Measurements from ENCODE around the gene EYA3. TPM values are rescaled to one million over a fixed set of nuclear protein-coding genes. Genes with fewer than 3 reads are reported as not detected.
A peak's percentile ranks its signal among the peaks of the same experiment; 100 is the strongest.

Gene EYA3
- total and polyA plus RNA-seq, 8 donors: 22.9 to 33.0 (median 29.1) TPM

- peaks cover 0 to 13% of the 10 kb centered on the region in 2 donors for H3K4me1 ChIP-seq
- TF ChIP-seq, protein P1, sequence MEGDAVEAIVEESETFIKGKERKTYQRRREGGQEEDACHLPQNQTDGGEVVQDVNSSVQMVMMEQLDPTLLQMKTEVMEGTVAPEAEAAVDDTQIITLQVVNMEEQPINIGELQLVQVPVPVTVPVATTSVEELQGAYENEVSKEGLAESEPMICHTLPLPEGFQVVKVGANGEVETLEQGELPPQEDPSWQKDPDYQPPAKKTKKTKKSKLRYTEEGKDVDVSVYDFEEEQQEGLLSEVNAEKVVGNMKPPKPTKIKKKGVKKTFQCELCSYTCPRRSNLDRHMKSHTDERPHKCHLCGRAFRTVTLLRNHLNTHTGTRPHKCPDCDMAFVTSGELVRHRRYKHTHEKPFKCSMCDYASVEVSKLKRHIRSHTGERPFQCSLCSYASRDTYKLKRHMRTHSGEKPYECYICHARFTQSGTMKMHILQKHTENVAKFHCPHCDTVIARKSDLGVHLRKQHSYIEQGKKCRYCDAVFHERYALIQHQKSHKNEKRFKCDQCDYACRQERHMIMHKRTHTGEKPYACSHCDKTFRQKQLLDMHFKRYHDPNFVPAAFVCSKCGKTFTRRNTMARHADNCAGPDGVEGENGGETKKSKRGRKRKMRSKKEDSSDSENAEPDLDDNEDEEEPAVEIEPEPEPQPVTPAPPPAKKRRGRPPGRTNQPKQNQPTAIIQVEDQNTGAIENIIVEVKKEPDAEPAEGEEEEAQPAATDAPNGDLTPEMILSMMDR (IDR thresholded peaks at IDR 0.05): no peak
- ATAC-seq: no peak
Measured at GRCh38 chr1:27980216-27980845, 108.1 kb downstream of the EYA3 start.

DNA sequence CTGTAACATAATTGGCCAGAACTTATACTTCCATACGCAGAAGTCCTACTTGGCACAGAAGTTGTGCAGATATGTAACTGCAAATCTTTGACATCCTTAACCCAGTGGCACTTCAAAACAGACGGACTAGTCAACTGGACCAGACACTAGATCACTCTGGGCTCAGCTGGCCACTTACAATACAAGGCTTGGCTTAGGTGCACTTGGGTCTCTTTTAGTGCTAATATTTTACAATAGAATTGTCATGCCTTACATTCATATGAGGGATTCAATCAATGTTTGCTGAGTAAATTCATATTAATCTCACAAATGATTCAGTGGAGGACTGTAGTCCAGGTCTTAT lies 108.6 kb downstream of the EYA3 start:
- DNase-seq (no peak), ATAC-seq (no peak)
- Histone ChIP-seq H3K9me3 (no peaks in the 10 kb centered on the region), H3K4me1 (peaks cover 0 to 13% of the 10 kb centered on the region in 2 donors), H3K27ac (peak overlapping the region in 1 of 2 donors; percentile 1), H3K27me3 (no peaks in the 10 kb centered on the region), H3K36me3 (peaks cover 0 to 38% of the 10 kb centered on the region in 2 donors), H3K4me3 (no peak overlapping the region)
- intact Hi-C loops (cut with DNase I): loop anchor here in 1 of 2 donors (2.0 kb wide), 1 partner anchor 121 kb away; no protein-coding TSS in a partner anchor
- TF ChIP-seq, protein P1 (IDR thresholded peaks at IDR 0.05): no peak

More at GRCh38 chr1:27980216-27980845, 108.1 kb downstream of the EYA3 start:
- Histone ChIP-seq H3K36me3 (peaks cover 0 to 39% of the 10 kb centered on the region in 2 donors), H3K4me3 (no peak overlapping the region), H3K27ac (no peak overlapping the region), H3K9me3 (no peaks in the 10 kb centered on the region), H3K27me3 (no peaks in the 10 kb centered on the region)
- no peak for DNase-seq
- intact Hi-C loops (cut with DNase I): loop anchor here in 1 of 2 donors (2.0 kb wide), 1 partner anchor 122 kb away; no protein-coding TSS in a partner anchor

- intact Hi-C loops (cut with DNase I): no loop called here
- DNase-seq (peak in 2 of 4 donors; percentile 31 to 72), ATAC-seq (peak; percentile 89)
- peak overlapping the region in 1 of 2 donors; percentile 1 for H3K27ac ChIP-seq
- TF ChIP-seq, protein P1 (IDR thresholded peaks at IDR 0.05): peak in 1 of 2 donors; percentile 43
- H3K27me3 ChIP-seq: no peaks in the 10 kb centered on the region
- H3K4me1 ChIP-seq: peaks cover 0 to 13% of the 10 kb centered on the region in 2 donors
- H3K36me3 ChIP-seq: peaks cover 0 to 43% of the 10 kb centered on the region in 2 donors
- no peak overlapping the region for H3K4me3 ChIP-seq
- no peaks in the 10 kb centered on the region for H3K9me3 ChIP-seq
Measured at GRCh38 chr1:27979151-27979858, 109.1 kb downstream of the EYA3 start.

GRCh38 chr1:27974417-27974781 lies 114.0 kb downstream of the EYA3 start:
- DNase-seq (no peak), ATAC-seq (peak; percentile 87)
- H3K4me3 ChIP-seq: no peak overlapping the region
- peaks cover 0 to 7% of the 10 kb centered on the region in 2 donors for H3K4me1 ChIP-seq
- H3K9me3 ChIP-seq: no peaks in the 10 kb centered on the region
- intact Hi-C loops (cut with DNase I): no loop called here
- TF ChIP-seq, protein P1 (IDR thresholded peaks at IDR 0.05): no peak
- H3K36me3 ChIP-seq: peaks cover 0 to 68% of the 10 kb centered on the region in 2 donors
- H3K27me3 ChIP-seq: no peaks in the 10 kb centered on the region
- H3K27ac ChIP-seq: no peak overlapping the region

DNA sequence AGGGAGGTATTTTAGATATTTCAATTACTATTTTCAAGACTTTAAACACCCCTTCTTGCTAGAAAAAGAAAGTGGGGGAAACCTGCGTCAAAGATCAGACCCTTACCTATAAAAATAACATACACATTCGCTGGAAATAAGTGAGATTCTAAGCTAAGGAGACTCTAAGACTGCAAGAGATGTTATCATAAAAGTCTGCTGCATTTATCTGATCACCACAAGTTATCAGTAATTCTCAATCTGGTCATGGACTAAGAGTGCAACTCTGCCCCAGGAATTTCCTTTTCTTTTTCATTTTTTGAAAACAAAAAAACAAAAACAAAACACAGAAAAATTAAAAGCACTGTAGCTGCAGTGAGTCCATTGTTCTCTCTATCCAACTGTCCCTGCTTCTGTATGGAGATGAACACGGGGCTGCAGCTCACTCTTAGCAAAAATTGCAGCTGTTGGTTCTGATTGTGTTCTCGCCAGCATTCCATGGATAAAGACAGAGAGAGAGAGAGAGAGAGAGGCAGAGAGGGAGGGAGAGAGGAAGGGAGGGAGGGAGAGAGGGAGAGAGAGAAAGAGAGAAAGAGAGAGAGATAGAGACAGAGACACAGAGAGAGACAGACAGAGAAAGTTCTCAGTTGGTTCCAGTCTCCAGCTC lies 114.5 kb downstream of the EYA3 start:
- H3K27me3 ChIP-seq: no peaks in the 10 kb centered on the region
- TF ChIP-seq, protein P1 (IDR thresholded peaks at IDR 0.05): no peak
- ATAC-seq: no peak
- peaks cover 0 to 69% of the 10 kb centered on the region in 2 donors for H3K36me3 ChIP-seq
- H3K9me3 ChIP-seq: no peaks in the 10 kb centered on the region
- H3K4me3 ChIP-seq: no peak overlapping the region
- DNase-seq: no peak
- no peak overlapping the region for H3K27ac ChIP-seq
- peaks cover 0 to 2% of the 10 kb centered on the region in 2 donors for H3K4me1 ChIP-seq
- intact Hi-C loops (cut with DNase I): no loop called here

All from left lung (tissue), 10 donors.